ENCODE results near the gene APBB2.

DNA sequence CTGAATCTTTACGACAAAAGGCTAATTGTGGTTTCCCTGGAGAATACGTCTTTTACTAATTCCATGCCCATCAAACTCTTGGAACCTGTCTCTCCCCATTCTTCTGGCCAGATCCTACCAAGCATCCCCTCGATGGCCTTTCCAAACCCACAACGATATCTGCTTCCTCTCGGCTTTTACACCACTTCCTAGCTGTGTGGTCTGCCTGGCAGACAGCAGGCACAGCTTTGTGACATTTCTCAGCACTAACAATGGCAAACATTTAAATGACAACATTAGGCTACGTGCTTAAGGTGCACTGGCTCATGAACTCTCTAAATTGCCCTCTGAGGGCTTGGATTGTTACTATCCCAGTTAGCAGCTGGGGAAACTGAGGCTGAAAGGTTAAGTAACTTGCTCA lies 323.6 kb downstream of the APBB2 start:
- TF ChIP-seq, protein P1, sequence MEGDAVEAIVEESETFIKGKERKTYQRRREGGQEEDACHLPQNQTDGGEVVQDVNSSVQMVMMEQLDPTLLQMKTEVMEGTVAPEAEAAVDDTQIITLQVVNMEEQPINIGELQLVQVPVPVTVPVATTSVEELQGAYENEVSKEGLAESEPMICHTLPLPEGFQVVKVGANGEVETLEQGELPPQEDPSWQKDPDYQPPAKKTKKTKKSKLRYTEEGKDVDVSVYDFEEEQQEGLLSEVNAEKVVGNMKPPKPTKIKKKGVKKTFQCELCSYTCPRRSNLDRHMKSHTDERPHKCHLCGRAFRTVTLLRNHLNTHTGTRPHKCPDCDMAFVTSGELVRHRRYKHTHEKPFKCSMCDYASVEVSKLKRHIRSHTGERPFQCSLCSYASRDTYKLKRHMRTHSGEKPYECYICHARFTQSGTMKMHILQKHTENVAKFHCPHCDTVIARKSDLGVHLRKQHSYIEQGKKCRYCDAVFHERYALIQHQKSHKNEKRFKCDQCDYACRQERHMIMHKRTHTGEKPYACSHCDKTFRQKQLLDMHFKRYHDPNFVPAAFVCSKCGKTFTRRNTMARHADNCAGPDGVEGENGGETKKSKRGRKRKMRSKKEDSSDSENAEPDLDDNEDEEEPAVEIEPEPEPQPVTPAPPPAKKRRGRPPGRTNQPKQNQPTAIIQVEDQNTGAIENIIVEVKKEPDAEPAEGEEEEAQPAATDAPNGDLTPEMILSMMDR (IDR thresholded peaks at IDR 0.05; ENCODE audit: low read length) = no peak
- TF ChIP-seq EZH2 (IDR thresholded peaks at IDR 0.05; ENCODE audit: borderline replicate concordance, low read length) = no peak

Data from OCI-LY1 (cell line).